ENCODE results near the gene GDPD2. TPM values are rescaled to one million over a fixed set of nuclear protein-coding genes. Genes with fewer than 3 reads are reported as not detected.
A peak's percentile ranks its signal among the peaks of the same experiment; 100 is the strongest.

The GDPD2 gene
- total RNA-seq, 1 donor from 2014 or later = 0.17 TPM

- DNase-seq = peak; percentile 55
These were observed 54.0 kb downstream of the GDPD2 start for GRCh38 chrX:70476934-70477733.

GRCh38 chrX:70477734-70478075 lies 54.6 kb downstream of the GDPD2 start:
- DNase-seq = no peak

- DNase-seq = no peak
These were observed 55.6 kb downstream of the GDPD2 start for GRCh38 chrX:70478526-70479245.

GRCh38 chrX:70479247-70479921 lies 56.3 kb downstream of the GDPD2 start:
- peak; percentile 39 for DNase-seq

- peak; percentile 36 for DNase-seq
These were observed 57.0 kb downstream of the GDPD2 start for GRCh38 chrX:70479922-70480659.

GRCh38 chrX:70480660-70481018 lies 57.5 kb downstream of the GDPD2 start:
- peak; percentile 1 for DNase-seq

GRCh38 chrX:70481471-70482270 lies 58.6 kb downstream of the GDPD2 start:
- DNase-seq = peak; percentile 5

- no peak for DNase-seq
These were observed 59.2 kb downstream of the GDPD2 start for GRCh38 chrX:70482300-70482699.

Other genes with a start within 250 kb of the GDPD2 start
- not detected in 2 replicates for gene DGAT2L6, start 245.8 kb upstream of the GDPD2 start, total RNA-seq
- not detected in 2 replicates for gene AWAT1, start 188.7 kb upstream of the GDPD2 start, total RNA-seq
- not detected in 2 replicates for gene P2RY4, start 163.1 kb upstream of the GDPD2 start, total RNA-seq
- not detected in 2 replicates for gene ARR3, start 155.0 kb upstream of the GDPD2 start, total RNA-seq
- gene RAB41, start 141.1 kb upstream of the GDPD2 start, total RNA-seq = not detected in 2 replicates
- gene PDZD11, start 133.4 kb upstream of the GDPD2 start, total RNA-seq = 35.3 and 43.2 TPM in 2 replicates
- gene KIF4A, start 133.2 kb upstream of the GDPD2 start, total RNA-seq = 7.7 and 29.6 TPM in 2 replicates
- gene DLG3, start 21.5 kb downstream of the GDPD2 start, total RNA-seq = 0.88 and 1.7 TPM in 2 replicates